K562 (cell line): ENCODE results near the gene LRRC47. TPM values are rescaled to one million over a fixed set of nuclear protein-coding genes. Genes with fewer than 3 reads are reported as not detected.

ENCODE experiments used
- CREB1 ChIP-seq, 2 experiments: sonication (generic) in 1 of 2; formaldehyde crosslinking in 1 of 2; IDR thresholded peaks; 2 replicates each; pipeline versions ENCODE4 v1.6.1 to v1.8.0; 2012 to 2022; ENCODE audit warnings: inconsistent platforms in 1 of 2, mild to moderate bottlenecking in 1 of 2, missing genetic modification reagents in 1 of 2, moderate library complexity in 1 of 2
- CXXC5 ChIP-seq: fragments of 250-450 bp; sonication (Bioruptor Pico); IDR thresholded peaks from 2 replicates; pipeline ENCODE4 v1.8.0; 2022; ENCODE audit warnings: inconsistent platforms, mild to moderate bottlenecking, moderate library complexity
- ELF2 ChIP-seq: fragments of 250-450 bp; sonication (Bioruptor Pico); IDR thresholded peaks from 2 replicates; pipeline ENCODE4 v1.5.0; 2021; ENCODE audit warnings: mild to moderate bottlenecking
- GTF2A2 ChIP-seq: IDR thresholded peaks from 2 replicates; pipeline ENCODE4 v1.6.1; 2016; ENCODE audit warnings: mild to moderate bottlenecking, missing genetic modification characterization, missing compliant biosample characterization
- HDGF ChIP-seq: fragments of 450-650 bp; IDR thresholded peaks from 2 replicates; pipeline ENCODE4 v1.6.1; 2016
- MAFF ChIP-seq: IDR thresholded peaks from 2 replicates; pipeline ENCODE4 v1.6.1; 2012; ENCODE audit warnings: low read length, improper control_type of control experiment
- MEIS2 ChIP-seq: fragments of 450-650 bp; IDR thresholded peaks from 2 replicates; pipeline ENCODE4 v1.6.1; 2014; ENCODE audit warnings: mild to moderate bottlenecking; ENCODE audit not compliant: partially characterized antibody
- SIN3A ChIP-seq, 2 experiments: fragments of 150-350 bp in 1 of 2; IDR thresholded peaks; 2 replicates each; pipeline ENCODE4 v1.6.1; 2011 to 2016; ENCODE audit warnings: borderline replicate concordance in 2 of 2, low read depth in 2 of 2, low read length in 2 of 2, mild to moderate bottlenecking in 2 of 2, moderate library complexity in 2 of 2; ENCODE audit not compliant: control insufficient read depth in 1 of 2
- THRAP3 ChIP-seq: fragments of 450-650 bp; IDR thresholded peaks from 2 replicates; pipeline ENCODE4 v1.6.1; 2016; ENCODE audit warnings: mild to moderate bottlenecking, inconsistent platforms, borderline replicate concordance
- TOE1 ChIP-seq, 2 experiments: fragments of 450-650 bp in 1 of 2; sonication (generic) in 1 of 2; formaldehyde crosslinking in 1 of 2; IDR thresholded peaks; 2 replicates each; pipeline versions ENCODE4 v1.7.1 to v1.8.0; 2016 to 2022; ENCODE audit warnings: borderline replicate concordance in 2 of 2, mild to moderate bottlenecking in 2 of 2, antibody characterized with exemption in 1 of 2, inconsistent platforms in 1 of 2, low read depth in 1 of 2, missing genetic modification reagents in 1 of 2, moderate library complexity in 1 of 2
- ZBED1 ChIP-seq: IDR thresholded peaks from 2 replicates; pipeline ENCODE4 v1.6.1; 2014
- ZBTB2 ChIP-seq: fragments of 450-650 bp; IDR thresholded peaks from 2 replicates; pipeline ENCODE4 v1.6.1; 2016; ENCODE audit warnings: antibody characterized with exemption
- ZBTB43 ChIP-seq: sonication (generic); formaldehyde crosslinking; IDR thresholded peaks from 2 replicates; pipeline ENCODE4 v1.8.0; 2023; ENCODE audit warnings: mild to moderate bottlenecking, missing genetic modification reagents
- ZBTB7A ChIP-seq: IDR thresholded peaks from 2 replicates; pipeline ENCODE4 v1.6.1; 2011; ENCODE audit warnings: low read depth, mild to moderate bottlenecking, low read length, moderate library complexity, borderline replicate concordance; ENCODE audit not compliant: control insufficient read depth
- ZNF253 ChIP-seq: fragments of 250-450 bp; sonication (Bioruptor Pico); conservative IDR thresholded peaks from 2 replicates; pipeline ENCODE4 v1.6.1; 2021; ENCODE audit warnings: mild to moderate bottlenecking
- ZNF57 ChIP-seq: fragments of 450-650 bp; formaldehyde crosslinking; IDR thresholded peaks from 2 replicates; pipeline ENCODE4 v1.4.0; 2020; ENCODE audit warnings: mild to moderate bottlenecking, moderate library complexity
- ZNF592 ChIP-seq: fragments of 450-650 bp; IDR thresholded peaks from 2 replicates; pipeline ENCODE4 v1.6.1; 2017; ENCODE audit warnings: antibody characterized with exemption, mild to moderate bottlenecking
- polyA plus RNA-seq, 8 experiments: library from polyadenylated mRNA; depleted of rRNA in 4 of 8; stranded (reverse) in 5 of 8; unstranded in 3 of 8; fragments of >200 nt; fragmentation: Nextera tagmentation in 2 of 8; fragmentation: Illumina TruSeq in 1 of 8; extraction: Ambion mirVana in 2 of 8; extraction: Trizol in 1 of 8; gene quantifications; 2 replicates each; pipeline versions ENCODE4 v1.2.1 to v1.2.3, GENCODE V29; 2011 to 2014; ENCODE audit warnings: inconsistent platforms in 1 of 8, missing spikeins in 1 of 8
- total RNA-seq, 7 experiments: library from RNA; depleted of rRNA in 6 of 7; stranded (reverse); fragments of >200 nt in 6 of 7; fragmentation: Illumina TruSeq in 2 of 7; extraction: Trizol in 2 of 7; gene quantifications; 2 replicates each; pipeline versions ENCODE4 v1.2.1 to v1.2.3, GENCODE V29; 2011 to 2021; ENCODE audit warnings: low replicate concordance in 1 of 7
- TF ChIP-seq, protein P1 (sequence below): sonication (generic); IDR thresholded peaks from 2 replicates; pipeline ENCODE4 v1.6.1; 2016

Gene LRRC47
- total and polyA plus RNA-seq, 9 of the 15 experiments (the other 6 are each of a cell fraction or from before 2014, with no cell fraction given) = 4.6 to 68.0 (median 35.9) TPM

GRCh38 chr1:3775490-3776230, 20.6 kb downstream of the LRRC47 start (continued):
- TF ChIP-seq SIN3A (IDR thresholded peaks at IDR 0.05; ENCODE audit: borderline replicate concordance in 2 of 2, control insufficient read depth in 1 of 2, low read depth in 2 of 2, low read length in 2 of 2) = peak; percentile 82 to 86; a peak in 2 of 4 replicates
- TF ChIP-seq TOE1 (IDR thresholded peaks at IDR 0.05; ENCODE audit: borderline replicate concordance) = 0 out of 2 replicates have a peak, but pooled peaks have one; percentile 23
- 0 out of 2 replicates have a peak, but pooled peaks have one; percentile 93 for TF ChIP-seq TOE1 (CRISPR knock-in tag; IDR thresholded peaks at IDR 0.05; ENCODE audit: borderline replicate concordance, low read depth)
- TF ChIP-seq ZBED1 = no peak; the same call in 1 of the 2 replicates
- TF ChIP-seq, protein P1, sequence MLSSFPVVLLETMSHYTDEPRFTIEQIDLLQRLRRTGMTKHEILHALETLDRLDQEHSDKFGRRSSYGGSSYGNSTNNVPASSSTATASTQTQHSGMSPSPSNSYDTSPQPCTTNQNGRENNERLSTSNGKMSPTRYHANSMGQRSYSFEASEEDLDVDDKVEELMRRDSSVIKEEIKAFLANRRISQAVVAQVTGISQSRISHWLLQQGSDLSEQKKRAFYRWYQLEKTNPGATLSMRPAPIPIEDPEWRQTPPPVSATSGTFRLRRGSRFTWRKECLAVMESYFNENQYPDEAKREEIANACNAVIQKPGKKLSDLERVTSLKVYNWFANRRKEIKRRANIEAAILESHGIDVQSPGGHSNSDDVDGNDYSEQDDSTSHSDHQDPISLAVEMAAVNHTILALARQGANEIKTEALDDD = no peak
- peak; percentile 13; the same call in 1 of the 2 replicates for TF ChIP-seq CREB1 (IDR thresholded peaks at IDR 0.05)
- peak; percentile 83 for TF ChIP-seq CREB1 (CRISPR knock-in tag; IDR thresholded peaks at IDR 0.05)
- 0 out of 2 replicates have a peak, but pooled peaks have one; percentile 43 for TF ChIP-seq THRAP3
- no peak; the same call in 1 of the 2 replicates for TF ChIP-seq HDGF
- TF ChIP-seq ZNF253 (CRISPR knock-in tag) = no peak
- TF ChIP-seq CXXC5 = peak; percentile 69; the same call in 1 of the 2 replicates
- TF ChIP-seq MEIS2 = peak; percentile 25
- TF ChIP-seq MAFF = no peak
- TF ChIP-seq ZBTB2 = peak; percentile 76
- 0 out of 2 replicates have a peak, but pooled peaks have one; percentile 35 for TF ChIP-seq ZNF57
- peak; percentile 37; the same call in 1 of the 2 replicates for TF ChIP-seq ZBTB7A
- 0 out of 2 replicates have a peak, but pooled peaks have one; percentile 33 for TF ChIP-seq ELF2 (CRISPR knock-in tag)
- TF ChIP-seq ZNF592 = peak; percentile 98
- TF ChIP-seq ZBTB43 (CRISPR knock-in tag) = no peak
- TF ChIP-seq GTF2A2 (tag) = no peak
